CD4-positive, alpha-beta T cell treated with Interferon alpha-2 for 1 hour (primary cell): ENCODE measurements around the gene CEP68.
"Not testable (repeated sequence)": the region's sequence is repeated elsewhere in the genome, so short reads cannot be mapped to it uniquely, and the experiment has no call there.

Experiments
- DNase-seq, 2 donors: peaks; one replicate each; pipeline ENCODE4 v3.0.0-alpha.2; 2020 to 2022

Gene CEP68

DNA sequence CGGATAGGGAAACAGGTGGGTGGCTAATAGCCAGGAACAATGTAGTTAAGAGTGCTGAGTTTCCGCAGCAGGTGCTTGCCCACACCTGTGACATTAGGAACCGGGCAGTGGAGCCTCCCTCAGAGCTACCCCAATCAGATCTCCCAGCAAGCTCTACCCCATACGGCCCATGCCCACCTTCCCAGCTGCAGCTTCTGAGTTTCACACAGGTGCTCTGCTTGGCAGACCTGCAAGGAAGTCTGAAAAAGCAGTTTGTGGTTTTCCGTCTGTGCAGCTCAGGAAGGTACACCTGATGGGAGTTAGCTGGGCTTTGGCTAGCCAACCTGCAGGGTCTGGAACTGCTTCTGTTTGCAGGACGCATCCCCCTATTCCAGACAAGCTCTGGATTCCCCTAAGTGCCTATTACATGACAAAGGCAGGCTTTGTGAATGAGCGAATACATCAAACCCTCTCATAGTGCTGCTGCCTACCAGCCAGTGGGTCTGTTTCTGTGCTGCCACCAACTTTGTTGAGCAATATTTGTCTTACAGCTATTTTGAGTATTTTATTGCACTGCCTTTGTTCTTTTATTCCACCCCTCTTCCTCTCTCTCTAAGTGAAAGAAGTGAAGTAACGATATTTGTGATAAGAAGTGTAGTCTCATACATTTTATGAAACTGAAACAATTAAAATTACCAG lies 24.7 kb upstream of the CEP68 start:
- peak in 1 of 2 donors; percentile 20 for DNase-seq

DNA sequence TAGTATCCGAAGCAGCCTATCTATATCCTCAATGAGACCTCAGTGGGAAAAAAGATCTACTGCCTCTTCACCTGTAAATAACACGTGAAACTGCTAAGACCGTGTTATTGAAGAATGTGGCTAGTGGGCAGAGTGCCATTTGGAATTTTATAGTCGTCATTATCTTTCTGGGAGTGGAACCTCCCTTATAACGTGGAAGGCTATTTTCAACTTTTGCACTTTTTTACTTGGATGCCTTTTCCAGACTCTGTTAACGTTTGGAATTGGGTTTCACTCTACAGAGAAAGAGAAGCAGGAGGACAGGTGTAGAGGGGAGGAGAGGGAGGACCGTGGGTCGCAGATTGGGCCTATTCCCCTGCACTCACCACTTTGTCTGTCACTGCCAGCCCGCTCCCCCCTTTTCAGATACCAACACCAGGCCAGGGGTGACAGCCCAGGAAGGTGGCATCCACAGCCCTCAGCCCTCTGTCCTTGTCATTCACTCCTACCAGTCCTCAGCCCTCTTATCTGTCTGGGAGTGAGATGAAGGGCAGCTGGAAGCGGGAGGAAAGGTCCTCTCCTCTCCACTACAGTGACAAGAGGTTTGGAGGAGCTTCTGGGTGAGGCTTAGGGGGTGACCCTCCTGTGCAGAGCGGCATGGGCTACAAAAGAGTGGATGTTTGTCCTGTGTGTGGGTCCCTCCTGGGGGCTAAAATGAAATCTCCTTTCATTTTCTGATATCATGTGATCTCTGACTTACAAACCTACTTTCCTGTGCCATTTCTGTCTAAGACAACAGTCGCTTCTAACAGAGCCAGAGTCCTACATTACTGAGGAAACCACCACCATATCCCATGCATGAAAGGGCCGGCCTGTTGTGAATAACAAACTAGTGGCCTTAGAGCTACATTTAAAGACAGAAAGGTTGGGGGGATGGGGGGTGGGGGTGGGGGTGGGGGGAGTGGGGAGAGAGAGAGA lies 23.9 kb upstream of the CEP68 start:
- DNase-seq = no peak

DNA sequence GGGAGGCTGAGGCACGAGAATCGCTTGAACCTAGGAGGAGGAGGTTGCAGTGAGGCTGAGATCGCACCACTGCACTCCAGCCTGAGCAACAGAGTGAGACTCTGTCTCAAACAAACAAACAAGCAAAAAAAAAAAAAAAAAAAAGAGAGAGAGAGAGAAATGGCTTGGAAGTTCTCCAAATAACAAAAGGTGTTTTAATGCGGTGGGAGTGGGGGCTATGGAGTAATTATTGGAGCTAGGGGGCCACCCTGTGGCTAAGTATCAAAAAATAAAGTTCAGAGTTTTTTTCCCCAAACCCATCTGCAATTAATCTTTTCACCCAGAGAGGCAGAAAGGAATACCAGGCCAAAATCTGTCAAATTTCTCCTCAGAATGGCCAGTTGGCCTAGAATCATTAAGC lies 23.0 kb upstream of the CEP68 start:
- DNase-seq = peak; percentile 10 to 30

DNA sequence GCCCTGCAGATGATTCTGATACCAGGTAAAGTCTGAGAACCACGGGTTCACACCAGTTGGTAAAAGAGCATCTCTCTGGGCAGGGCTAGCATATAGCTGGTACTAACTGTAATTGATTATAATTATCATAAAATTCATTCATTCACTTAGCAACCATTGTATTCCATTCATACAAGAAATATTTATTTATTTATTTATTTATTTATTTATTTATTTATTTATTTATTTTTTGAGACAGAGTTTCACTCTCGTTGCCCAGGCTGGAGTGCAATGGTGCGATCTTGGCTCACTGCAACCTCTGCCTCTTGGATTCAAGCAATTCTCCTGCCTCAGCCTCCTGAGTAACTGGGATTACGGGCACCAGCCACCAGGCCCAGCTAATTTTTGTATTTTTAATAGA lies 22.5 kb upstream of the CEP68 start:
- DNase-seq = not testable (repeated sequence)

DNA sequence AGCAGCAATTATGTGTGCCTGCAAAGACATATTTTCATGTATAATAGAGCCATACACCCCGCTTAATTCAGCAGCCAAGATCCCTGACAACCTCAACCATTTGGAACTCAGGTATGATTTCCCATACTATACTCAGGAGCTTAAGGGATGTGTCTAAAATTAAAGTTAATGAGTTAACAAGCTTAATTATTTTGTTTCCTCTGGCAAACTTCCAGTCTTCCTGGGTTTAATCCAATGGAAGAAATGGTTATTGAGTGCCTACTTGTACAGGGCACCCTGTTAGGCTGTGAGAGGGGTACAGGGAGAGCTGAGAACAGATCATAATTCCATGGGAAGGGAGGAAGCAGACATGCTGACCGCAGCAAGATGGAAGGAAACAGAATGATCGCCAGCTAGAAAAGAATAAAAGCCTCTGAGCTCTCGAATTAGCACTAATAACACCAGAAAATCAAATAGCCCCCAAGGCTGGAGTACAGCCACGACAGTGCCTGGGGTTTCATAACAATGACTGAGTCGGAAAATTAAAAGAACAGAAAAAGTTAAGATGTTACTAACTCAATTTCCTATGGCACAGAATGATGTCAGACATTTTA lies 20.8 kb upstream of the CEP68 start:
- no peak for DNase-seq

DNA sequence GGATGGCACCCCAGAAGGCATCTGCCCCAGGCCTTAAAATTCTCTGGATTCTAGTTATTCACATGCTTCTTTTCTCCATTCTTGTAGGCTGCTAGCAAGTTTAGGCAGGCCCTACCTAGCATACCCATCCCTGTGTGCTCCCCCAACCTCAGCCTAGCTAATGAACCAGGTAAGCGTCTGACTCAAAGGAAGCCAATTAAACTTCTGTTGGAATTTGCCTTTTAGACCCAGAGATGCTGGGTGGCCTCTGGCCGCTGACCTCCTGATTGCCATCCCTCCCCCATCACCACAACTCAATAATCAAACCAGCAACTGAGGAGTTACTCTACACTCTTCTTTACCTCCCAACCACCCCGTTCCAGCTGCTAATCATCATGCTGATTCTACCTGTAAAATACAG lies 19.0 kb upstream of the CEP68 start:
- no peak for DNase-seq

DNA sequence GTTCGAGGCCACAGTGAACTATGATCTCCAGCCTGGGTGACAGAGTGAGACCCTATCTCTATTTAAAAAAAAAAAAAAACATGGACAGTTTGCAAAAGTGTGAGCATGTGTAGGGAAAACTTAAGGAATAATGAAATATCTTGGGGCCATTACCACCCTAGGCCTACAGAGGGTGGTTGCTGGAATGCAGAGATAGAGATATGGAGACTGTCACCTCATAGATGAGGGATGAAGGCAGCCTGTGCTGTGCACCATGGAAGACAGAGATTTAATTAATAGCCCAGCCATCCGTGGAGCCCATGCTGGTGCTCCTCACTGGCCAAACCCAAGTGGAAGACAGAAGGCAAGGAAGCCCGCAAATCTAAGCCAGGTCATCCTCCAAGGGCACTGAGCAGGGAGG lies 16.6 kb upstream of the CEP68 start:
- DNase-seq = no peak

DNA sequence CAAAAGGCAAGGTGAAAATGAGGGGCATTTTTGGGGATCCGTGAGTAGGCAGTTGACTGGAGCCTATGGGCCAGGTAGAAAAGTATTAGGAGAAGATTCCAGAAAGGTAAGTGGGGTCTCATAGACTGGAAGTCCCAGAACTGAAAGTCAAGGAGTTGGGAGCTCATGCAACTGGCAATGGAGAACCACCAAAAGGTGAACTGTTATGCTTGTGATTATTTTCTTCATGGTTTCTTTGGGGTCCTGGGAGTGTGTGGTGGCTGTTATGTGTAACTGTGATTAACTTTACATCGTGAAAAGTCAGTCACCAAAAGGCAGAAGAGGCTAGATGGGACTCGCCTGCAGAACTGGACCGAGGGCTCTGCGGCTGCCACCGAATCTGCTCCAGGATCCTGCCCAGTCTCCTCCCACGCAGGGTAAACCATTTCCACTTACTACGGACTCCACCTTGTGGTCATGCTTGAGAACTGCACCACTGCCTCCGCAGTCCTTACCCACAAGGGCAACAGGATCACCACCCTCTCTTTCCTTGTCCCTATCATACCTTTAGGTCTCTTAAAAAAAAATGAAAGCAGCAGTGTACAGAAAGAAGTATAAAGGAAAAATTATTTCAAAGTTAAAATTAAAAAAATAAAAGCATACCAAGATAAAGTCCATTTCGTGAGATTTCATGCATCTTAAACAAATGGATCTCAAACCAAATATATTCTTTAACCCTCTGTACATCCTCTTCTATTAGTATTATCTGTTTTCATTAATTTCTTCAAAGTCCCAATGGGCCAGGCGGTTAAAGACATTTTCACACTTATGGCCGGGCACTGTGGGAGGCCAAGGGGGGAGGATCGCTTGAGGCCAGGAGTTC lies 15.6 kb upstream of the CEP68 start:
- DNase-seq = peak; percentile 80 to 83

DNA sequence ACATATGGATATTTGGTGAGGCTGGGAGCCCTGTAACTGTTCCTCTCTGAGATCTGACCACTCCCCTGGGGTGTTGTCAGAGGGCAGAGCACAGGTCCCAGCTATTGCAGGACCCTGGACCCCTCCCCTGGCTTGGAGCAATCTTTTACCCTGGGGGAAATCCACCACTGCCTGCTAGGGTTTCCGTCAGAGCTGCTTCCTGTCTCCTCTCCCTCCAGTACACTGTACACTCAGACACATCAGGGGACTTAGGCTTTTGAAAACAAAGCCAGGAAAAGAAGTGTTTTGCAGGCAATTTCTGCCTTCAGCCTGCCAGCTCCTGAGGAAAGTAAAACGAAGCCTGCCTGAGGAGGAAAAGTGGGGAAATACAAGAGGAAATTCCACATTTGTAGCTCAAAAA lies 13.2 kb upstream of the CEP68 start:
- no peak for DNase-seq

DNA sequence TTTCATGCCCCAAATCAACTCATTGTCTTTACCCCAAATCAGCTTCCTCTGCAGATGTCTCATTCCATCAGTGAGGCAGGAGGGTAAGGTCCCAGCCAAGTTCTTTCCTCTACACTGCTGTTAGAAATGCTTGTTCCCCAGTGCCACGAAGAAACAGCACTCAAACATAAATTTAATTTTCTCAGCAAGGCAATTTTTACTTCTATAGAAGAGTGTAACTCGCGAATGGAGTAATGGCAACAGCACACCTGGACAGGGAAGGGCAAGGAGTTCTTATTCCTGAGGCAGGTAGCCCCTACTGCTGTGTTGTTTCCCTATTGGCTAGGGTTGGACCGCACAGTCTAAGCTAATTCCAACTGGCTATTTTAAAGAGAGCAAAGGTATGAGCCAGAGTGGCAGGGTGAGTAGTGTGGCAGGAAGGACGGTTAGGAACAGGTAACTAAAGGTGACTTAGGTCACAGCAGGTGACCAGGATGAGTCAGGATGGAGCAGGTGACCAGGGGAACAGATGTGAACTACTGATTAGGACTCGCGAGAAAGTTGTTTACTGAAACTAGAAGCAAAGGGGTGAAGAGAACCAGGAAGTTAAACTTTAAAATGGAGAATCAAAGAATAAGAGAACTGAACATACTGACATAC lies 12.0 kb upstream of the CEP68 start:
- DNase-seq = no peak

DNA sequence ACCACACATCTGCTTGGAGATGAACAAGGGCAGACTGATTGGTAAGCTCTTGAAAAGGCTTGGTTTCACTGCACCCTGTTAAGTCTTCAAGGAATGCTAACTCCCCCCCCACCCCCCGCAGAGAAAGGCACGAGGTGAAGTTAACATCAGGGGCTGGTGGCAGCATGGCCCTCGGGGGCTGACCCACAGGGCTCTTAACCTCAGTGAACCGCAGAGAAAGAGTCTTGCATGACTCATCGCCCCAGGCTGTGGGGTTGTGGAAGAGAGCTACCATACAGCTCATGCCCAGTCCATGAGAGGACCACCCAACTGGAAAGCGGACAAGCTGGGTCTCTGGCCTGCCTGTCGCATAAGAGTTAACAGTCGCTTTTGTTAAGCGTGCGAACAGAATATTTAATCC lies 10.6 kb upstream of the CEP68 start:
- DNase-seq = no peak

DNA sequence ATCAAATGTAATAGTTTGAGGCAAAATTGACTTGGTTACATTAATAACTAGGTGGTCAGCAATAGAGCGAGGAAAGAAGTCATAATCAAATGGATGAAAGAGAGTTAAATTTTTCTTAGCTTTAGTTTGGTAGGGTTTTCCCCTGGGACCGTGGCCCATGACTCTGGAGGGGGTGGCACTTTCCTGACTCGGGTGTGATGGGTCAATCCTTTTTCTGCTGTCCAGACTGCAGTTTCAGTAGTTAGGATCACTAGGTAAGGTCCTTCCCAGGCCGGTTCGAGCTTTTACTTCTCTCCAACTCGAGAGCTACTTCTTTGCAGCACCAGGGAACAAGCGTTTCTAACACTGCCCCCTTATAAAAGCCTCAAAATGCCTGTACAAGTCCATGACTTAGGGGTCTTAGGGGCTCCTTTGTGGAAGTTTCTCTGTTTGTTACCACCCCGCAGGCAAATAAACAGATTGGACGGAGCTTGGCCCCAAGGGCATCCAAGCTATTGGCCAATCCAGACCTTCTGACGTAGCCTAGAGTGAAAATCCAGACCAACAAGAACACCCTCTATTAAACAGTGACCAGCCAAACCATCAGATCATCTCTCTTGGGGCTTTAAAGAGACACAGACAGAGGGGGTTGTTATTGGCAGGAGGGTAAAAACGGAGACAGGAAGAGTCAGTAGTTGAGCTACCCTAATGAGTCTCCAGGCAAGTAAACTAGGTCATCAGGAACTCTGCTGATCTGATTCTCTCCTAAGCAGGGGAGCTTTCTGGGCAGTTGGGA lies 9.4 kb upstream of the CEP68 start:
- DNase-seq = no peak

DNA sequence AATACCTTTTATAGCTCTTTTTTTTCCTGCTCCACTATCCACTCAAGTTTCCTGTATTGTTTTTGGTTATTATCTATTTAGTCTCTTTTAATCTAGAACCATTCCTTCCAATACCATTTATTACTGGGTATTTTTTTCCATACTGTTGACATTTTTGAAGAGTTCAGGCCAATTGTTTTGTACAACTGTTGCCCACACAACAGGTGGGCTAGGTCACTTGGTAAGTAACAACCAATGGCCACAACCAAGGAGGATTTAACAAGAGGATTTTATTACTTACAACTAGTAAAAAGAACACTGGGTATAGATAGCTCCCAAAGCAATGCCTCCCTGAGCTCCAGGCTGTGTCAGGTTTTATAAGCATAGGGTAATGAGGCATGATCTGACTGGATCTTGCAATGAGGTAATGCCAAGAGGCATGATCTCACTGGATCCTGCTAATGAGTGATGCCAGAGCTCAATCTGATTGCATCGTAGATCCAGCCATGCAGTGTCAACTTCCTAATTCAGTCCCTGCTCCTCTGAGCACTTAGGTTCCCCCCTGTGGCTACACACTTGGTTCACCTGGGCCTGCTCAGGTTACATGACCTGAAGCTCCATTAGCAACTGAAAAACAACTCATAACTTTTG lies 7.1 kb upstream of the CEP68 start:
- no peak for DNase-seq

DNA sequence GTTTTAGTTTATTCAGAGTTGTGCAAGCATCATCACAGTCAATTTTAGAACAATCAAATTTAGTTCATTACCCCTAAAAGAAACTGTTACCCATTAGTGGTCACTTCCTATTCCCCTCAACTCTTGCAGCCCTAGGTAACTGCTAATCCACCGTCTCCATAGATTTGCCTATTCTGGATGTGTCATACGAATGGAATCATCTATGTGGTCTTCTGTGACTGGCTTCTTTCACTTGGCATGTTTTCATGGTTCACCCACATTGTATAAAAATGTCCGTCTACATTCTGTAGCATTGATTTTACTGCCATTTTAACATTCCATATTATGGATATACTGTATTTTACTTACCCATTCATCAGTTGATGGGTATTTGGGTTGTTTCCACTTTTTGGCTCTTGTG lies 5.3 kb upstream of the CEP68 start:
- DNase-seq = no peak

DNA sequence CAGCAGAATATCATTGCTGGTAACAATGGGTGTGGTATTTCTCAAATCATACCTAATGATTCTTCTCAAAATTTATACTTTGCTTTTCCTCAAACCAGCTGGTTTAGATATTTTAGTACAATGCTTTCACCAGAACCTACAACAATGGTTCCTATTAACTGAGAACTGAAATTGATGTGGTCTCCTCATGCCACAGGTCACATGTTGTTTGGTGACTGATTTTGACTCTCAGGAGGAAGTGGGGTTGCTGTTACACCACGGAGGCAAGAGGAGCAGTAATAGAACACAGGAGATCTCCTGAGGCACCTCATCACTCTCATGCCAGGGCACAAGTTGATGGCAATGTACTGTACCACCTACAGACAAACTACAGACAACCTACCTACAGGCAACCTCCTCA lies 3.0 kb upstream of the CEP68 start:
- DNase-seq = peak; percentile 57 to 58

DNA sequence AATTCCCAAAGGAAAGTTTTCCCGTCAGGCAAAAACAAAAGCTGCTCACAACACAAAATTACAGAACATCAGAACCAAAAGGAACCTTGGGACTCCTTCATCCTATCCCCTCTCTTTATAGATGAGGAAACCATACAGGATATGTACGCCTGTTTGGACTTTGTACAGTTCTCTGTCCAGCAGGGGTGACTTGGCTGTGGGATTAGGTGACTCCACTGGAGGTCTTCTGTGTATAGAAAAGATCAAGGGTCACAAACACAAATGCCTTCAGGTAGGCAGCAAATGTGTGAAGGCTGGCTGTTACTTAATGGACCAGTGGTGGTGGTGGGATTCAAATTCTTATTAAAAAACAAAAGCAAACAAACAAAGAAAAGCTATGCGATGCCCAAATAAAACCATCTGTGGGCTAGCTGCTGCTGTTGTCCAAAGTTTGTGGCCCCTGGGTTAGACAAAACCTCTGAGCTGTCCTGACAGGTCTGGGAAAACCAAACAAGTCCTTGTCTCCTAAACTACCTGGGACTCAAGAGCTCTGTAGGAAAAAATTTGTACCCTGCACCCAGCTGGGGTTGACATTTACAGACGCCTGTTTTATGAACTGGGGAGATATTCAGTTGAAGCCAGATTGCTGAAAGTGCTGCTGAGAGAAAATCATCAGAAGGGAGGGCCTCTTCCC lies 1.3 kb upstream of the CEP68 start:
- DNase-seq = no peak

DNA sequence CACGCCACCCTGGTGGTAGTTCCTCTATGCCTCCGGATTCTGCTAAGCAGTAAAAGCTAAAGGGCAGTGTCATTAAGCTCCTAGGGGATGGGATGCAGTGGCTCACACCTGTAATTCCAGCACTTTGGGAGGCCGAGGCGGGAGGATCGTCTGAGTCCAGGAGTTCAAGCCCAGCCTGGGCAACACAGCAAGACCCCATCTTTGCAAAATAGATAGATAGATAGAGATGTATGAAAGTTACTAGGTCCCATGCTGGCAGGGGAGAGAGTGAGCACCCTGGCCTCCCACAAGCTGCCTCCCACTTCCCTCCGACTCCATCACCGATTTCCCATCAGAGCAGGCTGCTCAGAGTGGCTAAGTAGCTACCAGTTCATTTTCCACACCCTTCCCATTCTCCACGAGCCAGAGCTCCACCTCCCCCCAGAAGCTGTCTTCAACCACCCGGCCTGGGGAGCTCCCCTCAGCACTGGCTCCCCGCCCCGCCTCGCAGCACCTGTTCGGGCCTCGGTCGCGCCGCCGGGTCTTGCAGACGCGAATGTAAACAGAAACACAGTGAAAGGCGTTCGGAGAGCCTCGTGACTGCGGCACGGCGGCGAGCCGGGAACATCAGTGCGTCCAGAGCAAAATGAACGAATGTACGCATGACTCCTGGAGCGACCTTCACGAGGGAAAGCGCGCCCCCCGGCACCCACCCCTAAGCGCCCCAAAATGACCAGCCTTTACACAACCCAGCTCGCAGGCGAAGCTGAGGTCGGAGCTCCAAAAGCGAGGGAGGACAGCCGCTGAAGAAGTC lies 598 bp upstream of the CEP68 start:
- no peak for DNase-seq

DNA sequence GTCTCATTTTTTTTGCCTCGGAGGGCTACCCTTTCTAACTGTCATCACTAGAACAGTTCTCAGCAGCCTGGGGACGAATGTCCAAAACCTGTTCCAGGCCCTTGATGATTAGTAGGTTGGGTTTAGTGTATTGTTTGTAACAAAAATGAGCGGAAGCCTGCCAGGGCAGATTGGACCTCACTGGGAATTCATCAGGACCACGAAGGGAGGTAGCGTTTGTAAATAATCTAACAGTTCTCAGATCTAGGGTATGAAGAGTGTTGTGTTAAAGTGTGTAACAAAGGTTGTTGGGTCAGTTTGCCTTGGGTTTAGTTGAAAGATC lies 799 bp downstream of the CEP68 start:
- DNase-seq = no peak

DNA sequence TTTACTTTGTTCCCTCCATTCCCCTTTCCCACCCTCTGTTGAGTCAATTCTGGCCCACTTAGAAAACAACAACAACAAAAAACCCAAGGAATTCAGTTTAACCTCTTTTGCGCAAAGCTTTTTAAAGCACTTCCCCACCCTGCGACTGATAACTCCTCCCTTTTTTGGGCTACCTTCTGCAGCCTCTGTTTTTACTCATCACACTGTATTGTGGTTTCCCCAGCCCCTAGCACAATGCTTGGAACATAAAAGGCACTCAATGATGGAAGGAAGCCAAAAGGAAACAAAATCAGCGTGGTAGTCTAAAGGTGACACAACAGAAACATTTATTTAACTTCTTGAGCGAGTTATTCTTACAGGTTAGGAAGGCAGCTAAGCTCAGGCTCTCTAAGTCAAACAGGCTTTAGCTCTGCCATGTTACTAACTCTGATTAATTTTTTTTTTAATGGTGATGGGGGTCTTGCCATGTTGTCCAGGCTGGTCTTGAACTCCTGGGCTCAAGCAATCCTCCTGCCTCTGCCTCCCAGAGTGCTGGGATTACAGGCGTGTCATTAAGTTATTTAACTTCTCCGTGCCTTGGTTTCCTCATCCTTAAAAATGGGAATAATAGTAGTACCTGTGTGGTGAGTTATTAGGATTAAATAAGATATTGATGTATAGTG lies 1.3 kb downstream of the CEP68 start:
- peak; percentile 48 to 81 for DNase-seq
